ENCODE measurements around the gene CCDC93.

DNA sequence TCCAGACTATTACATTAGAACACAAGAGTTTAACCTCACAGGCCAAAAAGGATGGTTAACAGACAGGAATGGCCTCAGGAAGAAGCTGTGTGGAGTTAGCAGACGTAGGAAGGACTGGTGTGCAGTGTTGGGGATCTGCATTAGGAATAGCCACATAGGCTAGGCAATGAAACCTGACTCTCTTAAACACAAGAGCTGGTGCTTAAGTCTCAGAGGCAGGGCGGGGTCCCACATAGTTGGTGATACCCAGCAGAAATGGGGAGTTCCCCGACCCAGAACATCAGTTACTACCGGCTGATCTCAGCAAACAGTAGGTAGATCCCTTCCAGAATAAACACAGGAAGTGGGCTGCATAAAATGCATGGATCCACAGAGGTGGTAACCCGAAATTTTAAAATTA, 64.1 kb downstream of the CCDC93 start:
- TF ChIP-seq, protein P1, sequence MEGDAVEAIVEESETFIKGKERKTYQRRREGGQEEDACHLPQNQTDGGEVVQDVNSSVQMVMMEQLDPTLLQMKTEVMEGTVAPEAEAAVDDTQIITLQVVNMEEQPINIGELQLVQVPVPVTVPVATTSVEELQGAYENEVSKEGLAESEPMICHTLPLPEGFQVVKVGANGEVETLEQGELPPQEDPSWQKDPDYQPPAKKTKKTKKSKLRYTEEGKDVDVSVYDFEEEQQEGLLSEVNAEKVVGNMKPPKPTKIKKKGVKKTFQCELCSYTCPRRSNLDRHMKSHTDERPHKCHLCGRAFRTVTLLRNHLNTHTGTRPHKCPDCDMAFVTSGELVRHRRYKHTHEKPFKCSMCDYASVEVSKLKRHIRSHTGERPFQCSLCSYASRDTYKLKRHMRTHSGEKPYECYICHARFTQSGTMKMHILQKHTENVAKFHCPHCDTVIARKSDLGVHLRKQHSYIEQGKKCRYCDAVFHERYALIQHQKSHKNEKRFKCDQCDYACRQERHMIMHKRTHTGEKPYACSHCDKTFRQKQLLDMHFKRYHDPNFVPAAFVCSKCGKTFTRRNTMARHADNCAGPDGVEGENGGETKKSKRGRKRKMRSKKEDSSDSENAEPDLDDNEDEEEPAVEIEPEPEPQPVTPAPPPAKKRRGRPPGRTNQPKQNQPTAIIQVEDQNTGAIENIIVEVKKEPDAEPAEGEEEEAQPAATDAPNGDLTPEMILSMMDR (conservative IDR thresholded peaks at IDR 0.05) = no peak
- TF ChIP-seq ZFX (IDR thresholded peaks at IDR 0.05) = no peak

Measured in C4-2B (cell line).